ENCODE measurements around the gene EEF1AKMT4. TPM values are rescaled to one million over a fixed set of nuclear protein-coding genes. Genes with fewer than 3 reads are reported as not detected.

EEF1AKMT4 gene
- polyA plus RNA-seq, 1 experiment, result 7.3 TPM

- no peak for TF ChIP-seq CTCF (IDR thresholded peaks at IDR 0.05; ENCODE audit: insufficient read depth, low read depth, low read length)
- Histone ChIP-seq H3K36me3 (ENCODE audit: control insufficient read depth, insufficient read depth, low read length) (peaks cover 23% of the 10 kb centered on the region), H3K4me3 (ENCODE audit: low read depth, low read length) (no peak overlapping the region), H3K27me3 (ENCODE audit: control insufficient read depth, insufficient read depth, low read length) (no peaks in the 10 kb centered on the region; the same call in 1 of the 2 replicates)
- ChIA-PET CTCF (interaction anchor here (1.1 to 6.4 kb wide), 6 partner anchors 9 to 223 kb away, joined by 3 to 54 read pairs (median 4); partner anchors contain the start of genes ABCC5, CAMK2N2 and VWA5B2), POLR2A (no interaction called here)
- no peak for DNase-seq (ENCODE audit: low read depth)
Measured at GRCh38 chr3:184241141-184241446, 8.4 kb upstream of the EEF1AKMT4 start.

- POLR2A ChIA-PET, result interaction anchor here (0.5 kb wide), 1 partner anchor 58 kb away, joined by 3 read pairs; no protein-coding TSS in a partner anchor
Measured at GRCh38 chr3:184241447-184242296, 7.8 kb upstream of the EEF1AKMT4 start.

GRCh38 chr3:184242297-184242685, 7.2 kb upstream of the EEF1AKMT4 start:
- no peak for TF ChIP-seq CTCF (IDR thresholded peaks at IDR 0.05; ENCODE audit: insufficient read depth, low read depth, low read length)

More at GRCh38 chr3:184241447-184242296, 7.8 kb upstream of the EEF1AKMT4 start:
- no peak for DNase-seq (ENCODE audit: low read depth)
- Histone ChIP-seq H3K36me3 (ENCODE audit: control insufficient read depth, insufficient read depth, low read length) (peaks cover 23% of the 10 kb centered on the region), H3K4me3 (ENCODE audit: low read depth, low read length) (no peak overlapping the region), H3K27me3 (ENCODE audit: control insufficient read depth, insufficient read depth, low read length) (no peaks in the 10 kb centered on the region; the same call in 1 of the 2 replicates)
- CTCF ChIA-PET, result interaction anchor here (1.2 to 6.4 kb wide), 9 partner anchors 8 to 349 kb away, joined by 3 to 54 read pairs (median 5); partner anchors contain the start of genes ABCC5, CAMK2N2 and VWA5B2
- peak; percentile 53 for TF ChIP-seq CTCF (IDR thresholded peaks at IDR 0.05; ENCODE audit: insufficient read depth, low read depth, low read length)

GRCh38 chr3:184248454-184249411, 739 bp upstream of the EEF1AKMT4 start, which contains the start of gene ALG3:
Gene ALG3, minus strand, starts transcription at chr3:184248962. Its CDS starts 22 bp downstream, at chr3:184248940.
- Histone ChIP-seq H3K4me3 (ENCODE audit: low read depth, low read length) (peak within 1 kb of the TSS; percentile 98), H3K36me3 (ENCODE audit: control insufficient read depth, insufficient read depth, low read length) (peaks cover 15% of the 10 kb centered on the region), H3K27me3 (ENCODE audit: control insufficient read depth, insufficient read depth, low read length) (no peaks in the 10 kb centered on the region)
- TF ChIP-seq CTCF (IDR thresholded peaks at IDR 0.05; ENCODE audit: insufficient read depth, low read depth, low read length), result no peak
- DNase-seq (ENCODE audit: low read depth), result no peak
- POLR2A ChIA-PET, result no interaction called here
- CTCF ChIA-PET, result interaction anchor here (0.6 to 1.4 kb wide), 8 partner anchors 9 to 350 kb away, joined by 3 to 7 read pairs (median 3); no protein-coding TSS in a partner anchor

More at GRCh38 chr3:184242297-184242685, 7.2 kb upstream of the EEF1AKMT4 start:
- POLR2A ChIA-PET, result interaction anchor here (0.5 kb wide), 1 partner anchor 59 kb away, joined by 3 read pairs; no protein-coding TSS in a partner anchor
- no peak for DNase-seq (ENCODE audit: low read depth)
- CTCF ChIA-PET, result interaction anchor here (1.3 to 6.4 kb wide), 6 partner anchors 16 to 350 kb away, joined by 4 to 54 read pairs (median 5); partner anchors contain the start of gene VWA5B2
- Histone ChIP-seq H3K36me3 (ENCODE audit: control insufficient read depth, insufficient read depth, low read length) (peaks cover 23% of the 10 kb centered on the region), H3K27me3 (ENCODE audit: control insufficient read depth, insufficient read depth, low read length) (no peaks in the 10 kb centered on the region; the same call in 1 of the 2 replicates), H3K4me3 (ENCODE audit: low read depth, low read length) (no peak overlapping the region)
